Heart left ventricle (tissue), 13 donors: ENCODE results near the gene NDN.

ENCODE experiments used
- POLR2A ChIP-seq, 2 donors: fragments of 450-650 bp; IDR thresholded peaks; one replicate each; pipeline ENCODE4 v1.6.1; 2017; ENCODE audit warnings: antibody characterized with exemption in 2 of 2, mild to moderate bottlenecking in 2 of 2, moderate library complexity in 2 of 2
- TF ChIP-seq, protein P1 (sequence below), 12 donors: fragments of 200-600 bp; sonication (generic) in 4 of 12; IDR thresholded peaks; one replicate each; pipeline versions ENCODE4 v1.5.0 to v1.8.0; 2018 to 2022; ENCODE audit warnings: antibody characterized with exemption in 12 of 12, mild to moderate bottlenecking in 5 of 12
- donor health status: ischemic (EF 13 %, LVEDD 7.1; RV severe dilation, severe dysfunction).
- donor health status: DM: no; HTN: yes; CAD: no.
- donor health status: DM: no; HTN: no; CAD: no.
- donor health status: ischemic (EF 25% LVEDD 6.9; RV normal size, moderate dysfunction).
- donor health status: ischemic (EF 25% LVEDD 5.7; RV mildly dilated, moderate dysfunction).
- donor health status: ischemic (EF 35%, LVEDD 5.7; RV mildly dilated, moderate dysfunction).
- donor health status: nonischemic (EF 11% LVEDD 7.7; RV severe dilation, severe dysfunction).
- donor health status: DM: yes; HTN: yes; CAD: no.
- donor health status: PGD.
- donor health status: ischemic (EF 29% LVEDD 5.4; RV normal size, mild dysfunction).
- donor health status: nonischemic (EF 23%, LVEDD 6.1; RV moderate dilation, normal function).

- TF ChIP-seq, protein P1, sequence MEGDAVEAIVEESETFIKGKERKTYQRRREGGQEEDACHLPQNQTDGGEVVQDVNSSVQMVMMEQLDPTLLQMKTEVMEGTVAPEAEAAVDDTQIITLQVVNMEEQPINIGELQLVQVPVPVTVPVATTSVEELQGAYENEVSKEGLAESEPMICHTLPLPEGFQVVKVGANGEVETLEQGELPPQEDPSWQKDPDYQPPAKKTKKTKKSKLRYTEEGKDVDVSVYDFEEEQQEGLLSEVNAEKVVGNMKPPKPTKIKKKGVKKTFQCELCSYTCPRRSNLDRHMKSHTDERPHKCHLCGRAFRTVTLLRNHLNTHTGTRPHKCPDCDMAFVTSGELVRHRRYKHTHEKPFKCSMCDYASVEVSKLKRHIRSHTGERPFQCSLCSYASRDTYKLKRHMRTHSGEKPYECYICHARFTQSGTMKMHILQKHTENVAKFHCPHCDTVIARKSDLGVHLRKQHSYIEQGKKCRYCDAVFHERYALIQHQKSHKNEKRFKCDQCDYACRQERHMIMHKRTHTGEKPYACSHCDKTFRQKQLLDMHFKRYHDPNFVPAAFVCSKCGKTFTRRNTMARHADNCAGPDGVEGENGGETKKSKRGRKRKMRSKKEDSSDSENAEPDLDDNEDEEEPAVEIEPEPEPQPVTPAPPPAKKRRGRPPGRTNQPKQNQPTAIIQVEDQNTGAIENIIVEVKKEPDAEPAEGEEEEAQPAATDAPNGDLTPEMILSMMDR (IDR thresholded peaks at IDR 0.05), result peak; percentile 33 to 62 (median 47)
- TF ChIP-seq POLR2A (IDR thresholded peaks at IDR 0.05), result no peak
Measured at GRCh38 chr15:23648920-23649515, 38.1 kb downstream of the NDN start.
